Neural cell (in vitro differentiated cells): ENCODE results near the gene SBNO2. TPM values are rescaled to one million over a fixed set of nuclear protein-coding genes. Genes with fewer than 3 reads are reported as not detected.

ENCODE experiments used
- H2AFZ ChIP-seq: fragments of 200-600, 300-800 bp; sonication (generic), shearing (Covaris generic); 2 replicates; pipeline ENCODE4 v1.6.0; 2014; ENCODE audit warnings: low read depth, mild to moderate bottlenecking, antibody characterized with exemption, low read length, moderate library complexity
- H3F3A ChIP-seq: fragments of 200-600 bp; shearing (Covaris generic); 2 replicates; pipeline ENCODE4 v1.6.1; 2016; ENCODE audit warnings: mild to moderate bottlenecking, moderate library complexity, mixed read lengths, antibody characterized with exemption, low read length; ENCODE audit not compliant: insufficient read depth, poor library complexity, severe bottlenecking
- H3K27ac ChIP-seq: fragments of 200-600, 300-800 bp; sonication (generic), shearing (Covaris generic); 2 replicates; pipeline ENCODE4 v1.5.1; 2014; ENCODE audit warnings: mild to moderate bottlenecking, low read length, moderate library complexity
- H3K27me3 ChIP-seq: fragments of 300-800, 200-600 bp; sonication (generic), shearing (Covaris generic); 2 replicates; pipeline ENCODE4 v1.6.0; 2014; ENCODE audit warnings: mild to moderate bottlenecking, low read depth, low read length, moderate library complexity; ENCODE audit not compliant: insufficient read depth
- H3K36me3 ChIP-seq: fragments of 300-800, 200-600 bp; sonication (generic), shearing (Covaris generic); 2 replicates; pipeline ENCODE4 v1.5.1; 2014; ENCODE audit warnings: mild to moderate bottlenecking, antibody characterized with exemption, low read length, moderate library complexity; ENCODE audit not compliant: insufficient read depth
- H3K4me2 ChIP-seq: fragments of 300-800, 200-600 bp; sonication (generic), shearing (Covaris generic); 2 replicates; pipeline ENCODE4 v1.6.0; 2014; ENCODE audit warnings: mild to moderate bottlenecking, low read length
- H3K4me3 ChIP-seq: fragments of 300-800, 200-600 bp; sonication (generic), shearing (Covaris generic); 2 replicates; pipeline ENCODE4 v1.5.1; 2014; ENCODE audit warnings: mild to moderate bottlenecking, low read length, moderate library complexity
- H3K79me2 ChIP-seq: fragments of 200-600 bp; shearing (Covaris generic); replicated peaks from 2 replicates; pipeline ENCODE4 v1.6.0; 2014; ENCODE audit warnings: mild to moderate bottlenecking, low read length, moderate library complexity; ENCODE audit not compliant: insufficient read depth
- H3K9ac ChIP-seq: fragments of 300-800, 200-600 bp; sonication (generic), shearing (Covaris generic); 2 replicates; pipeline ENCODE4 v1.6.1; 2016; ENCODE audit warnings: mild to moderate bottlenecking, low read length, mixed read lengths
- H3K9me2 ChIP-seq: fragments of 200-600 bp; shearing (Covaris generic); 2 replicates; pipeline ENCODE4 v1.6.1; 2016; ENCODE audit warnings: mild to moderate bottlenecking, low read length, mixed read lengths; ENCODE audit not compliant: insufficient read depth
- H3K9me3 ChIP-seq: fragments of 200-600, 300-800 bp; sonication (generic), shearing (Covaris generic); 2 replicates; pipeline ENCODE4 v1.6.1; 2016; ENCODE audit warnings: mild to moderate bottlenecking, mixed run types, low read length, moderate library complexity, mixed read lengths
- H4K20me1 ChIP-seq: fragments of 200-600 bp; shearing (Covaris generic); 2 replicates; pipeline ENCODE4 v1.6.1; 2016; ENCODE audit warnings: mild to moderate bottlenecking, mixed run types; ENCODE audit not compliant: insufficient read depth
- EP300 ChIP-seq: fragments of 450-650 bp; conservative IDR thresholded peaks from 2 replicates; pipeline ENCODE4 v1.6.1; 2014; ENCODE audit warnings: antibody characterized with exemption, mild to moderate bottlenecking, moderate library complexity; ENCODE audit not compliant: poor library complexity, severe bottlenecking
- EZH2 ChIP-seq: fragments of 200-600, 300-800 bp; shearing (Covaris generic), sonication (generic); IDR thresholded peaks from 2 replicates; pipeline ENCODE4 v1.6.1; 2014; ENCODE audit warnings: antibody characterized with exemption, low read length, borderline replicate concordance, mild to moderate bottlenecking; ENCODE audit not compliant: insufficient read depth, poor library complexity, severe bottlenecking
- MXI1 ChIP-seq: fragments of 450-650 bp; conservative IDR thresholded peaks from 2 replicates; pipeline ENCODE4 v1.6.1; 2014; ENCODE audit warnings: antibody characterized with exemption, mild to moderate bottlenecking; ENCODE audit not compliant: poor library complexity, severe bottlenecking
- POLR2AphosphoS5 ChIP-seq: IDR thresholded peaks from 2 replicates; pipeline ENCODE4 v1.6.1; 2012
- RAD21 ChIP-seq: fragments of 450-650 bp; conservative IDR thresholded peaks from 2 replicates; pipeline ENCODE4 v1.6.1; 2014; ENCODE audit warnings: antibody characterized with exemption, mild to moderate bottlenecking, moderate library complexity
- SMC3 ChIP-seq: fragments of 450-650 bp; conservative IDR thresholded peaks from 2 replicates; pipeline ENCODE4 v1.6.1; 2014; ENCODE audit warnings: antibody characterized with exemption, mild to moderate bottlenecking, moderate library complexity; ENCODE audit not compliant: poor library complexity
- TAF1 ChIP-seq: IDR thresholded peaks from 2 replicates; pipeline ENCODE4 v1.6.1; 2012; ENCODE audit warnings: low read depth
- polyA plus RNA-seq: library from polyadenylated mRNA; depleted of rRNA; stranded (reverse); fragments of >200 nt; gene quantifications from 2 replicates; pipeline ENCODE4 v1.2.3, GENCODE V29; 2014
- TF ChIP-seq, protein P1 (sequence below): fragments of 450-650 bp; IDR thresholded peaks from 2 replicates; pipeline ENCODE4 v1.5.1; 2014; ENCODE audit warnings: antibody characterized with exemption, mild to moderate bottlenecking, moderate library complexity; ENCODE audit not compliant: poor library complexity, severe bottlenecking
- TF ChIP-seq, protein P2 (sequence below): IDR thresholded peaks from 2 replicates; pipeline ENCODE4 v1.6.1; 2012; ENCODE audit warnings: borderline replicate concordance

The SBNO2 gene
- polyA plus RNA-seq, 1 donor from 2014 or later: 4.8 TPM

DNA sequence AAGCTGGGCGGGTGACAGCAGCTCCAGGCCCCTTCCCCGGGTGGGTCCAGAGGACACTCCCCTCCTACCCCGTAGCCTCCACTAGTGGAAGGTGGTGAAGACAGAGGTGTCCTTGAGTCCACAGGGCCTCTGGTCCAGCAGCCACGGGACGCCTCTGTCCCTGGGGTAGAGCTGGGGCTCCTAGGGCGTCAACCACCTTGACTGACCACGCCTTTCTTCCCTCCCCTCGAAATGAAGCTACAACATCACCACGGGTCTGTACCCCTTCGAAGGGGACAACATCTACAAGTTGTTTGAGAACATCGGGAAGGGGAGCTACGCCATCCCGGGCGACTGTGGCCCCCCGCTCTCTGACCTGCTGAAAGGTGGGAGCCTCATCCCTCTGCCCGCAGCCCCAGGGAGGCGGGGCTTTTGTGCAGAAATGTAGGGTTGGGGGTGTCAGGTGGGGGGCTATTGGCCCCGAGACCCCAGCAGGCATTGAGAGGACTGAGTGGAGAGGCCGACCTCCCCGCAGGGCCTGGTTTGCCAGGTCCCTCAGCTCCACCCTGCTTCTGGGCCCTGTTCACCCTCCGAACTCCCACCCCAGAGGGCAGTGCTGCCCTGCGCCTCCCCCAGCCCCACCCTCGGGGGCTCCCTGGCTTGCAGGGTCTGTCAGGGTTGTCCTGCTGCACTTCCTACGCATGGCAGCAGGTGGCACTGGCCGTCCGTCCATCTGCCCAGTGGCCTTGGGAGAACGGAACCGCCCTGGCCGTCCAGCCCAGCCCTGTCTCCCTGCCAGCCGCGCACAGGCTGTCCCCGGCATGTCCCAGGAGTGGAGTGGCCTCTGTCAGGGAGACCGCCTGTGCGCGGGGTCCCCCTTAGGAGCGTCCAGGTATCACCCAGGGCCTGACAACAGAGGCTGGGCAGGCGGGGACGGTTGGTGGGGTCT lies 47.2 kb upstream of the SBNO2 start:
- Histone ChIP-seq H3K9ac (no peak overlapping the region), H3K4me2 (no peak overlapping the region), H4K20me1 (no peaks in the 10 kb centered on the region), H3K79me2 (peaks cover 6% of the 10 kb centered on the region), H3K4me3 (no peak overlapping the region), H3K9me2 (no peaks in the 10 kb centered on the region), H2AFZ (no peak overlapping the region), H3F3A (no peaks in the 10 kb centered on the region), H3K36me3 (no peaks in the 10 kb centered on the region), H3K9me3 (no peaks in the 10 kb centered on the region), H3K27ac (no peak overlapping the region), H3K27me3 (no peaks in the 10 kb centered on the region)
- TF ChIP-seq, protein P1, sequence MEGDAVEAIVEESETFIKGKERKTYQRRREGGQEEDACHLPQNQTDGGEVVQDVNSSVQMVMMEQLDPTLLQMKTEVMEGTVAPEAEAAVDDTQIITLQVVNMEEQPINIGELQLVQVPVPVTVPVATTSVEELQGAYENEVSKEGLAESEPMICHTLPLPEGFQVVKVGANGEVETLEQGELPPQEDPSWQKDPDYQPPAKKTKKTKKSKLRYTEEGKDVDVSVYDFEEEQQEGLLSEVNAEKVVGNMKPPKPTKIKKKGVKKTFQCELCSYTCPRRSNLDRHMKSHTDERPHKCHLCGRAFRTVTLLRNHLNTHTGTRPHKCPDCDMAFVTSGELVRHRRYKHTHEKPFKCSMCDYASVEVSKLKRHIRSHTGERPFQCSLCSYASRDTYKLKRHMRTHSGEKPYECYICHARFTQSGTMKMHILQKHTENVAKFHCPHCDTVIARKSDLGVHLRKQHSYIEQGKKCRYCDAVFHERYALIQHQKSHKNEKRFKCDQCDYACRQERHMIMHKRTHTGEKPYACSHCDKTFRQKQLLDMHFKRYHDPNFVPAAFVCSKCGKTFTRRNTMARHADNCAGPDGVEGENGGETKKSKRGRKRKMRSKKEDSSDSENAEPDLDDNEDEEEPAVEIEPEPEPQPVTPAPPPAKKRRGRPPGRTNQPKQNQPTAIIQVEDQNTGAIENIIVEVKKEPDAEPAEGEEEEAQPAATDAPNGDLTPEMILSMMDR: peak; percentile 42
- TF ChIP-seq POLR2AphosphoS5 (no peak), MXI1 (no peak), RAD21 (peak; percentile 33), SMC3 (peak; percentile 12)

DNA sequence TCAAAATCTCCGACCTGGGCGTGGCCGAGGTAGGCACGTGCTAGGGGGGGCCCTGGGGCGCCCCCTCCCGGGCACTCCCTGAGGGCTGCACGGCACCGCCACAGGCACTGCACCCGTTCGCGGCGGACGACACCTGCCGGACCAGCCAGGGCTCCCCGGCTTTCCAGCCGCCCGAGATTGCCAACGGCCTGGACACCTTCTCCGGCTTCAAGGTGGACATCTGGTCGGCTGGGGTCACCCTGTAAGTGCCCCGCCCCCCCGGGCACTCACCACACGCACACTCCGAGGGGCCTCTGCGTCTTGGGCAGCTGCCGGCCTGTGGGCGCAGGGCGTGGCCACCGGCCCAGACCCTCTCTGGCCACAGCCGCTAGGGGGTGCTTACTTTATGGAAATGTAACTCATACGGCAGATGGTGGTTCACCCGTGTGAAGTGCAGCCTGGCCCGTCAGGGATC lies 46.4 kb upstream of the SBNO2 start:
- Histone ChIP-seq H3K27me3 (no peaks in the 10 kb centered on the region), H2AFZ (no peak overlapping the region), H3K36me3 (no peaks in the 10 kb centered on the region), H3K79me2 (peaks cover 6% of the 10 kb centered on the region), H4K20me1 (no peaks in the 10 kb centered on the region), H3K4me2 (no peak overlapping the region), H3K9me2 (no peaks in the 10 kb centered on the region), H3K9me3 (no peaks in the 10 kb centered on the region), H3F3A (no peaks in the 10 kb centered on the region), H3K27ac (no peak overlapping the region), H3K9ac (no peak overlapping the region), H3K4me3 (no peak overlapping the region)
- TF ChIP-seq EZH2 (no peak), SMC3 (no peak), TAF1 (no peak), POLR2AphosphoS5 (no peak), EP300 (no peak), MXI1 (no peak), RAD21 (no peak)
- TF ChIP-seq, protein P1: no peak
- TF ChIP-seq, protein P2, sequence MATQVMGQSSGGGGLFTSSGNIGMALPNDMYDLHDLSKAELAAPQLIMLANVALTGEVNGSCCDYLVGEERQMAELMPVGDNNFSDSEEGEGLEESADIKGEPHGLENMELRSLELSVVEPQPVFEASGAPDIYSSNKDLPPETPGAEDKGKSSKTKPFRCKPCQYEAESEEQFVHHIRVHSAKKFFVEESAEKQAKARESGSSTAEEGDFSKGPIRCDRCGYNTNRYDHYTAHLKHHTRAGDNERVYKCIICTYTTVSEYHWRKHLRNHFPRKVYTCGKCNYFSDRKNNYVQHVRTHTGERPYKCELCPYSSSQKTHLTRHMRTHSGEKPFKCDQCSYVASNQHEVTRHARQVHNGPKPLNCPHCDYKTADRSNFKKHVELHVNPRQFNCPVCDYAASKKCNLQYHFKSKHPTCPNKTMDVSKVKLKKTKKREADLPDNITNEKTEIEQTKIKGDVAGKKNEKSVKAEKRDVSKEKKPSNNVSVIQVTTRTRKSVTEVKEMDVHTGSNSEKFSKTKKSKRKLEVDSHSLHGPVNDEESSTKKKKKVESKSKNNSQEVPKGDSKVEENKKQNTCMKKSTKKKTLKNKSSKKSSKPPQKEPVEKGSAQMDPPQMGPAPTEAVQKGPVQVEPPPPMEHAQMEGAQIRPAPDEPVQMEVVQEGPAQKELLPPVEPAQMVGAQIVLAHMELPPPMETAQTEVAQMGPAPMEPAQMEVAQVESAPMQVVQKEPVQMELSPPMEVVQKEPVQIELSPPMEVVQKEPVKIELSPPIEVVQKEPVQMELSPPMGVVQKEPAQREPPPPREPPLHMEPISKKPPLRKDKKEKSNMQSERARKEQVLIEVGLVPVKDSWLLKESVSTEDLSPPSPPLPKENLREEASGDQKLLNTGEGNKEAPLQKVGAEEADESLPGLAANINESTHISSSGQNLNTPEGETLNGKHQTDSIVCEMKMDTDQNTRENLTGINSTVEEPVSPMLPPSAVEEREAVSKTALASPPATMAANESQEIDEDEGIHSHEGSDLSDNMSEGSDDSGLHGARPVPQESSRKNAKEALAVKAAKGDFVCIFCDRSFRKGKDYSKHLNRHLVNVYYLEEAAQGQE: no peak
